Cardiac atrium fibroblast (primary cell): Measurements from ENCODE around the gene SRP54. TPM values are rescaled to one million over a fixed set of nuclear protein-coding genes. Genes with fewer than 3 reads are reported as not detected.

Experiments used
- total RNA-seq: library from RNA; depleted of rRNA; stranded (reverse); fragments of >200 nt; gene quantifications from 2 replicates; pipeline ENCODE4 v1.2.3, GENCODE V29; 2015

Gene SRP54
- total RNA-seq, result 50.7 and 57.3 TPM in 2 replicates

GRCh38 chr14:34982421-34983147, at the start of gene SRP54:
SRP54 (plus strand) TSS chr14:34982992; CDS start chr14:34996710, 13,718 bp downstream.

GRCh38 chr14:35046048-35046750, 63.4 kb downstream of the SRP54 start, which contains the start of gene FAM177A1:
FAM177A1 (plus strand) TSS chr14:35046272; CDS start chr14:35046464, 192 bp downstream.

Other genes with a start within 250 kb of the SRP54 start
- 19.0 and 21.8 TPM in 2 replicates for gene BAZ1A, start 107.6 kb upstream of the SRP54 start, total RNA-seq
- gene FAM177A1, start 63.3 kb downstream of the SRP54 start, total RNA-seq, result 41.9 and 48.4 TPM in 2 replicates
- 29.4 and 30.3 TPM in 2 replicates for gene PPP2R3C, start 139.0 kb downstream of the SRP54 start, total RNA-seq
- 21.1 and 26.0 TPM in 2 replicates for gene PRORP, start 139.6 kb downstream of the SRP54 start, total RNA-seq